Ammon's horn (tissue), 1 donor: ENCODE results near the gene KPNA1.

ENCODE experiments used
- DNase-seq: peaks from one replicate; pipeline ENCODE4 v3.0.0-alpha.2; 2016; ENCODE audit warnings: low spot score

Gene KPNA1

GRCh38 chr3:122382888-122383666, 131.7 kb downstream of the KPNA1 start, which contains the start of gene MIX23:
MIX23 (minus strand) TSS chr3:122383231; CDS start chr3:122383224, 7 bp downstream.
- peak; percentile 86 for DNase-seq

GRCh38 chr3:122377975-122378374, 136.8 kb downstream of the KPNA1 start:
- no peak for DNase-seq

DNA sequence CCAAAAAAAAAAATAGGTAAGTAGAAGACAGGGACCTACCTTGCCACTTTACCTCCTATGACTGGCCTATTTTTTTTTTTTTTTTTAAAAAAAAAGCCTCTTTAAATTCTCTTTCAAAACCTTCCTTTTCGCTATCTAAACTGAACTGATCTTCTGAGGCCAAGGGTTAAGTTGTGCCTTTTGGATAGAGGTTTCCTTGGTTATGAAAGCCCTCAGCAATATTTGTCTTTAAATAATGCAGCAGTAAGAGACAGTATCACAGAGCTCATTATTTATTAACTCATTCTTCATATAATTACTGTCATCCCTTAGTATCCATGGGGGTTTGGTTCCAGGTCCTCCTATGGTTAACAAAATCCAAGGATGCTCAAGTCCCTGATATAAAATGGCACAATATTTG, 140.7 kb downstream of the KPNA1 start:
- DNase-seq, result no peak
